Natural killer cell treated with Interleukin-12 subunit alpha and Interleukin-12 subunit beta and Interleukin-15 and Interleukin-18, amount 100 ng/mL, for 72 hours (primary cell): ENCODE measurements around the gene MYO19. TPM values are rescaled to one million over a fixed set of nuclear protein-coding genes. Genes with fewer than 3 reads are reported as not detected.
"Not testable (repeated sequence)": the region's sequence is repeated elsewhere in the genome, so short reads cannot be mapped to it uniquely, and the experiment has no call there.

Source experiments
- ATAC-seq, 2 donors: fragments of 150-1000 bp; cut with Tn5 transposase in 1 of 2; sonication (Bioruptor Pico), chemical (Tn5 transposase) in 1 of 2; 2 replicates each; pipeline ENCODE4 v1.10.0; 2021
- DNase-seq: peaks from one replicate; pipeline ENCODE4 v3.0.0; 2022; ENCODE audit warnings: low spot score
- H3K27ac Mint-ChIP-seq, 2 donors: 1 replicate in 1 of 2; 2 replicates in 1 of 2; pipeline ENCODE4 v1.8.0; 2022; ENCODE audit warnings: mixed read lengths in 2 of 2, mild to moderate bottlenecking in 1 of 2, moderate library complexity in 1 of 2
- H3K27me3 Mint-ChIP-seq, 2 donors: 1 replicate in 1 of 2; 2 replicates in 1 of 2; pipeline ENCODE4 v1.8.0; 2022; ENCODE audit warnings: mixed read lengths in 2 of 2
- H3K36me3 Mint-ChIP-seq: one replicate; pipeline ENCODE4 v1.8.0; 2022; ENCODE audit warnings: mixed read lengths
- H3K4me1 Mint-ChIP-seq, 2 donors: 1 replicate in 1 of 2; 2 replicates in 1 of 2; pipeline ENCODE4 v1.8.0; 2022; ENCODE audit warnings: low read depth in 2 of 2, mixed read lengths in 2 of 2, mild to moderate bottlenecking in 1 of 2
- H3K4me3 Mint-ChIP-seq: one replicate; pipeline ENCODE4 v1.8.0; 2022; ENCODE audit warnings: mixed read lengths
- H3K9me3 Mint-ChIP-seq: 2 replicates; pipeline ENCODE4 v1.8.0; 2022; ENCODE audit warnings: mixed read lengths
- total RNA-seq, 2 donors: library from RNA; stranded (reverse); gene quantifications; one replicate each; pipeline ENCODE4 v1.2.3, GENCODE V29; 2022

MYO19 gene
- total RNA-seq, 2 donors from 2014 or later = 103 to 333 TPM

- no peak for ATAC-seq
- Mint-ChIP-seq H3K4me1 (peaks cover 0 to 3% of the 10 kb centered on the region in 2 donors), H3K36me3 (peaks cover 31% of the 10 kb centered on the region), H3K27me3 (no peaks in the 10 kb centered on the region), H3K4me3 (no peak overlapping the region), H3K9me3 (no peaks in the 10 kb centered on the region), H3K27ac (no peak overlapping the region)
- no peak for DNase-seq
Observed at GRCh38 chr17:36523113-36523512, 11.6 kb downstream of the MYO19 start.

- H3K4me3 Mint-ChIP-seq = no peak overlapping the region
- no peak for DNase-seq
- H3K36me3 Mint-ChIP-seq = peaks cover 16% of the 10 kb centered on the region
- H3K27me3 Mint-ChIP-seq = no peaks in the 10 kb centered on the region
- peaks cover 0 to 2% of the 10 kb centered on the region in 2 donors for H3K4me1 Mint-ChIP-seq
- no peak for ATAC-seq
- no peak overlapping the region for H3K27ac Mint-ChIP-seq
- H3K9me3 Mint-ChIP-seq = no peaks in the 10 kb centered on the region
Observed at GRCh38 chr17:36515837-36516236, 18.8 kb downstream of the MYO19 start.

GRCh38 chr17:36514856-36515255, 19.8 kb downstream of the MYO19 start:
- no peak overlapping the region for H3K27ac Mint-ChIP-seq

GRCh38 chr17:36512641-36513040, 22.0 kb downstream of the MYO19 start:
- no peaks in the 10 kb centered on the region for H3K36me3 Mint-ChIP-seq
- no peaks in the 10 kb centered on the region for H3K9me3 Mint-ChIP-seq
- H3K27me3 Mint-ChIP-seq = no peaks in the 10 kb centered on the region
- H3K4me1 Mint-ChIP-seq = peaks cover 0 to 2% of the 10 kb centered on the region in 2 donors
- H3K4me3 Mint-ChIP-seq = no peak overlapping the region
- no peak overlapping the region for H3K27ac Mint-ChIP-seq
- no peak for ATAC-seq
- no peak for DNase-seq

More at GRCh38 chr17:36514856-36515255, 19.8 kb downstream of the MYO19 start:
- Mint-ChIP-seq H3K4me3 (no peak overlapping the region), H3K36me3 (peaks cover 7% of the 10 kb centered on the region), H3K27me3 (no peaks in the 10 kb centered on the region), H3K9me3 (no peaks in the 10 kb centered on the region), H3K4me1 (peaks cover 0 to 2% of the 10 kb centered on the region in 2 donors)
- DNase-seq (no peak), ATAC-seq (no peak)

GRCh38 chr17:36511216-36511615, 23.5 kb downstream of the MYO19 start:
- Mint-ChIP-seq H3K27me3 (no peaks in the 10 kb centered on the region), H3K27ac (no peak overlapping the region), H3K4me1 (peaks cover 0 to 2% of the 10 kb centered on the region in 2 donors), H3K9me3 (no peaks in the 10 kb centered on the region), H3K36me3 (no peaks in the 10 kb centered on the region), H3K4me3 (no peak overlapping the region)
- no peak for ATAC-seq
- DNase-seq = no peak

GRCh38 chr17:36510636-36511035, 24.0 kb downstream of the MYO19 start:
- peaks cover 3% of the 10 kb centered on the region for H3K36me3 Mint-ChIP-seq
- DNase-seq (no peak), ATAC-seq (no peak)
- peaks cover 0 to 1% of the 10 kb centered on the region in 2 donors for H3K4me1 Mint-ChIP-seq
- no peaks in the 10 kb centered on the region for H3K9me3 Mint-ChIP-seq
- no peak overlapping the region for H3K27ac Mint-ChIP-seq
- H3K4me3 Mint-ChIP-seq = no peak overlapping the region
- no peaks in the 10 kb centered on the region for H3K27me3 Mint-ChIP-seq

- H3K4me3 Mint-ChIP-seq = no peak overlapping the region
- no peak for ATAC-seq
Observed at GRCh38 chr17:36509272-36509985, 25.2 kb downstream of the MYO19 start.

GRCh38 chr17:36508439-36508838, 26.2 kb downstream of the MYO19 start:
- DNase-seq, H3K27ac Mint-ChIP-seq, H3K9me3 Mint-ChIP-seq, H3K4me3 Mint-ChIP-seq, H3K4me1 Mint-ChIP-seq, ATAC-seq, H3K36me3 Mint-ChIP-seq, H3K27me3 Mint-ChIP-seq: not testable (repeated sequence)

More at GRCh38 chr17:36509272-36509985, 25.2 kb downstream of the MYO19 start:
- H3K4me1 Mint-ChIP-seq = no peaks in the 10 kb centered on the region
- no peak overlapping the region for H3K27ac Mint-ChIP-seq
- no peaks in the 10 kb centered on the region for H3K9me3 Mint-ChIP-seq
- H3K36me3 Mint-ChIP-seq = peaks cover 5% of the 10 kb centered on the region
- DNase-seq = no peak
- H3K27me3 Mint-ChIP-seq = no peaks in the 10 kb centered on the region

- no peak overlapping the region for H3K27ac Mint-ChIP-seq
- H3K4me1 Mint-ChIP-seq = peaks cover 9 to 14% of the 10 kb centered on the region in 2 donors
- ATAC-seq = no peak
- H3K27me3 Mint-ChIP-seq = no peaks in the 10 kb centered on the region
- H3K36me3 Mint-ChIP-seq = peaks cover 8% of the 10 kb centered on the region
- DNase-seq = no peak
- H3K4me3 Mint-ChIP-seq = no peak overlapping the region
- H3K9me3 Mint-ChIP-seq = no peaks in the 10 kb centered on the region
Observed at GRCh38 chr17:36507266-36507665, 27.4 kb downstream of the MYO19 start.

GRCh38 chr17:36506831-36507230, 27.8 kb downstream of the MYO19 start:
- peaks cover 9 to 14% of the 10 kb centered on the region in 2 donors for H3K4me1 Mint-ChIP-seq
- H3K9me3 Mint-ChIP-seq = no peaks in the 10 kb centered on the region
- H3K27ac Mint-ChIP-seq = no peak overlapping the region
- no peaks in the 10 kb centered on the region for H3K27me3 Mint-ChIP-seq
- peaks cover 11% of the 10 kb centered on the region for H3K36me3 Mint-ChIP-seq
- DNase-seq = no peak
- H3K4me3 Mint-ChIP-seq = no peak overlapping the region
- ATAC-seq = no peak

GRCh38 chr17:36506249-36506826, 28.3 kb downstream of the MYO19 start:
- H3K27me3 Mint-ChIP-seq = no peaks in the 10 kb centered on the region
- H3K9me3 Mint-ChIP-seq = no peaks in the 10 kb centered on the region
- H3K4me3 Mint-ChIP-seq = no peak overlapping the region
- H3K27ac Mint-ChIP-seq = no peak overlapping the region
- ATAC-seq (no peak), DNase-seq (no peak)
- H3K4me1 Mint-ChIP-seq = peaks cover 9 to 14% of the 10 kb centered on the region in 2 donors
- H3K36me3 Mint-ChIP-seq = peaks cover 11% of the 10 kb centered on the region

- Mint-ChIP-seq H3K9me3 (no peaks in the 10 kb centered on the region), H3K27ac (no peak overlapping the region), H3K36me3 (peaks cover 11% of the 10 kb centered on the region), H3K4me1 (peaks cover 9 to 14% of the 10 kb centered on the region in 2 donors), H3K27me3 (no peaks in the 10 kb centered on the region), H3K4me3 (no peak overlapping the region)
- no peak for ATAC-seq
- DNase-seq = no peak
Observed at GRCh38 chr17:36505171-36505570, 29.5 kb downstream of the MYO19 start.

- H3K4me3 Mint-ChIP-seq = no peak overlapping the region
- no peaks in the 10 kb centered on the region for H3K9me3 Mint-ChIP-seq
- H3K4me1 Mint-ChIP-seq = peaks cover 9 to 14% of the 10 kb centered on the region in 2 donors
- ATAC-seq (no peak), DNase-seq (no peak)
- no peak overlapping the region for H3K27ac Mint-ChIP-seq
- H3K27me3 Mint-ChIP-seq = no peaks in the 10 kb centered on the region
- H3K36me3 Mint-ChIP-seq = peaks cover 11% of the 10 kb centered on the region
Observed at GRCh38 chr17:36504156-36504545, 30.5 kb downstream of the MYO19 start.

GRCh38 chr17:36503456-36504155, 31.1 kb downstream of the MYO19 start:
- Mint-ChIP-seq H3K27ac (no peak overlapping the region), H3K36me3 (peaks cover 11% of the 10 kb centered on the region), H3K27me3 (no peaks in the 10 kb centered on the region), H3K4me1 (peaks cover 9 to 14% of the 10 kb centered on the region in 2 donors), H3K9me3 (no peaks in the 10 kb centered on the region), H3K4me3 (no peak overlapping the region)
- no peak for DNase-seq
- ATAC-seq = no peak
